PC-3 (cell line): ENCODE results near the gene CARS1. TPM values are rescaled to one million over a fixed set of nuclear protein-coding genes. Genes with fewer than 3 reads are reported as not detected.

Experiments
- ATAC-seq: fragments of 200-7000 bp; cut with Tn5 transposase; 2 replicates; pipeline ENCODE4 v1.9.1; 2020; ENCODE audit warnings: mild to moderate bottlenecking, moderate library complexity
- BruUV-seq: library from RNA; stranded (reverse); fragments of 400-500 nt; replicated peaks from 2 replicates; lab custom pipeline; 2021; lab: Mats Ljungman, UMichigan
- CTCF ChIA-PET: fragments of 300-600 bp; sonication (Branson Sonifier 250); formaldehyde crosslinking; loops from one replicate; lab custom pipeline; 2022; ENCODE audit warnings: antibody characterized with exemption; lab: Charles Lee
- POLR2A ChIA-PET: fragments of 300-600 bp; sonication (Branson Sonifier 250); formaldehyde crosslinking; loops from one replicate; lab custom pipeline; 2022; ENCODE audit warnings: antibody characterized with exemption; ENCODE audit not compliant: unreplicated experiment; lab: Charles Lee
- DNase-seq: peaks from one replicate; pipeline ENCODE4 v3.0.0-alpha.2; 2015
- H2AFZ ChIP-seq: fragments of 300-600 bp; sonication (generic); 2 replicates; pipeline ENCODE4 v1.6.0; 2016; ENCODE audit warnings: antibody characterized with exemption, low read length
- H3F3A ChIP-seq: fragments of 300-600 bp; sonication (generic); one replicate; pipeline ENCODE4 v1.6.0; 2017; ENCODE audit warnings: antibody characterized with exemption, low read length, control low read depth, mild to moderate bottlenecking; ENCODE audit not compliant: unreplicated experiment
- H3K27ac ChIP-seq: fragments of 300-600 bp; sonication (generic); 2 replicates; pipeline ENCODE4 v1.5.1; 2016; ENCODE audit warnings: mild to moderate bottlenecking, low read length
- H3K27me3 ChIP-seq: fragments of 300-600 bp; sonication (generic); 2 replicates; pipeline ENCODE4 v1.6.1; 2016; ENCODE audit warnings: low read length, mixed read lengths
- H3K36me3 ChIP-seq: fragments of 300-600 bp; sonication (generic); 2 replicates; pipeline ENCODE4 v1.6.1; 2016; ENCODE audit warnings: low read depth, mixed run types, low read length, mixed read lengths
- H3K4me1 ChIP-seq: fragments of 300-600 bp; sonication (generic); 2 replicates; pipeline ENCODE4 v1.5.1; 2016; ENCODE audit warnings: low read length; ENCODE audit not compliant: insufficient read depth
- H3K4me2 ChIP-seq: fragments of 300-600 bp; sonication (generic); 2 replicates; pipeline ENCODE4 v1.6.0; 2016; ENCODE audit warnings: low read length
- H3K4me3 ChIP-seq: fragments of 300-600 bp; sonication (generic); 2 replicates; pipeline ENCODE4 v1.5.1; 2016; ENCODE audit warnings: mild to moderate bottlenecking, low read length, mixed read lengths
- H3K79me2 ChIP-seq: fragments of 300-600 bp; sonication (generic); 2 replicates; pipeline ENCODE4 v1.6.1; 2017; ENCODE audit warnings: low read length, mixed read lengths
- H3K9ac ChIP-seq: fragments of 300-600 bp; sonication (generic); 2 replicates; pipeline ENCODE4 v1.6.0; 2016; ENCODE audit warnings: mild to moderate bottlenecking, low read length
- H3K9me2 ChIP-seq: fragments of 300-600 bp; sonication (generic); replicated peaks from 2 replicates; pipeline ENCODE4 v1.6.1; 2016; ENCODE audit warnings: mixed run types, low read length, mixed read lengths
- H3K9me3 ChIP-seq: fragments of 300-600 bp; sonication (generic); 2 replicates; pipeline ENCODE4 v1.6.1; 2016; ENCODE audit warnings: low read length, mixed read lengths
- H4K20me1 ChIP-seq: fragments of 300-600 bp; sonication (generic); 2 replicates; pipeline ENCODE4 v1.6.1; 2016; ENCODE audit warnings: low read length, mixed read lengths
- EZH2 ChIP-seq: fragments of 300-600 bp; sonication (generic); IDR thresholded peaks from one replicate; pipeline ENCODE4 v1.6.1; 2017; ENCODE audit warnings: antibody characterized with exemption, mild to moderate bottlenecking, low read length; ENCODE audit not compliant: unreplicated experiment
- EZH2phosphoT487 ChIP-seq: fragments of 300-600 bp; sonication (generic); IDR thresholded peaks from 2 replicates; pipeline ENCODE4 v1.6.1; 2018; ENCODE audit warnings: mild to moderate bottlenecking, antibody characterized with exemption, low read length, borderline replicate concordance
- intact Hi-C: fragments of 100-400 bp; cut with micrococcal nuclease; formaldehyde crosslinking; loops from 2 replicates; pipeline ENCODE4 v1.9.0; 2023
- total RNA-seq: library from RNA; depleted of rRNA; stranded (reverse); fragments of >200 nt; gene quantifications from 2 replicates; pipeline ENCODE4 v1.2.3, GENCODE V29; 2014
- TF ChIP-seq, protein P1 (sequence below): fragments of 300-600 bp; sonication (generic); conservative IDR thresholded peaks from 2 replicates; pipeline ENCODE4 v1.5.1; 2017; ENCODE audit warnings: antibody characterized with exemption, low read depth, mild to moderate bottlenecking, low read length

The CARS1 gene
- total RNA-seq, 1 experiment from 2014 or later = 39.7 TPM

DNA sequence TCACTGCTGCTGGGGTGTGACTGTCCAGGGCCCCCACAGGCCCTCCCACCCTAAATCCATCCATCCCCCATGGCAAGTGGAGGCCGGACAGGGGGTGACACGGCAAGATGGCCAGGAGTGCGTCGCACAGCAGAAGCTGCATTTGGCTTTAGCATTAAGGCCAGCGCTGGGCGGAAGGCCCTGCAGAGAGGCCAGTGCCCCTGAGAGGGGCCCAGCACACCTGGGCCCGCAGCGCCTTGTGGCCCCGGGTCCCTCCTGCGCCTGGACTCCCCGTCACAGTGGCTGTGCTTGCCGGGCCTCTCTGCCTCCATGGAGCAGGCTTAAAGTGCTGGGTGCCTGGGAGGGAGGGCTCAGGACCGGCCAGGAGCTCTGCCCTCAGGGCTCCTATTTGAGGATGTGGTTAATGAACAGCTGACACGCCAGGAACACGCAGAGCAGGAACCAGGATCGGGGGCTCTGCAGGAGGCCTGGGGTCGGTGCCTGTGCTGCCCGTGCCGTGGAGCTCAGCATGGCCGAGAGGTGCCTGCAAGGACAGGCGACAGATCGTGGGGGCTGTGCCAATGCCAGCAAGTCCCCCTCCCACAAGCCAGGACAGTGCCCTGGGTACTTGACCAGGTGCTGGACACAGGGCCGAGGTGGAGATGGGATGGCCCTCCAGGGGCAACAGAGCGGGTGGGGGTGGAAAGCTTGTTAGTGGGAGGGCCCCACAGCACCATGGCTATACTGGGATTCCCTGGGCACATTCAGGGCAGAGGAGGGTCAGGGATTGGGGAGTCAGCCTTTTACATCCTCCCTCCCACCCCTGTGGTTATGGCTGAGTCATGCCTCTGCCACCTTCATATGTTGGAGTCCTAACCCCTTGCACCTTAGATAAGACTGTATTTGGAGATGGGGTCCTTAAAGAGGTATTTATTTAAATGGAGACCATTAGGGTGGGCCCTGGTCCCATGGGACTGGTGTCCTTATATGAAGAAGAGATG, 30.9 kb upstream of the CARS1 start:
- CTCF ChIA-PET = no interaction called here
- DNase-seq = peak; percentile 33
- Histone ChIP-seq H3K27ac (no peak overlapping the region), H3K9me3 (no peaks in the 10 kb centered on the region), H3K9ac (no peak overlapping the region), H3K9me2 (no peaks in the 10 kb centered on the region), H3K27me3 (no peaks in the 10 kb centered on the region), H3K4me2 (peak overlapping the region; percentile 16; the same call in 1 of the 2 replicates), H4K20me1 (no peaks in the 10 kb centered on the region), H3K36me3 (no peaks in the 10 kb centered on the region), H3F3A (no peaks in the 10 kb centered on the region), H3K4me3 (no peak overlapping the region), H3K79me2 (no peaks in the 10 kb centered on the region), H2AFZ (no peak overlapping the region), H3K4me1 (peaks cover 9% of the 10 kb centered on the region; the same call in 1 of the 2 replicates)
- TF ChIP-seq, protein P1, sequence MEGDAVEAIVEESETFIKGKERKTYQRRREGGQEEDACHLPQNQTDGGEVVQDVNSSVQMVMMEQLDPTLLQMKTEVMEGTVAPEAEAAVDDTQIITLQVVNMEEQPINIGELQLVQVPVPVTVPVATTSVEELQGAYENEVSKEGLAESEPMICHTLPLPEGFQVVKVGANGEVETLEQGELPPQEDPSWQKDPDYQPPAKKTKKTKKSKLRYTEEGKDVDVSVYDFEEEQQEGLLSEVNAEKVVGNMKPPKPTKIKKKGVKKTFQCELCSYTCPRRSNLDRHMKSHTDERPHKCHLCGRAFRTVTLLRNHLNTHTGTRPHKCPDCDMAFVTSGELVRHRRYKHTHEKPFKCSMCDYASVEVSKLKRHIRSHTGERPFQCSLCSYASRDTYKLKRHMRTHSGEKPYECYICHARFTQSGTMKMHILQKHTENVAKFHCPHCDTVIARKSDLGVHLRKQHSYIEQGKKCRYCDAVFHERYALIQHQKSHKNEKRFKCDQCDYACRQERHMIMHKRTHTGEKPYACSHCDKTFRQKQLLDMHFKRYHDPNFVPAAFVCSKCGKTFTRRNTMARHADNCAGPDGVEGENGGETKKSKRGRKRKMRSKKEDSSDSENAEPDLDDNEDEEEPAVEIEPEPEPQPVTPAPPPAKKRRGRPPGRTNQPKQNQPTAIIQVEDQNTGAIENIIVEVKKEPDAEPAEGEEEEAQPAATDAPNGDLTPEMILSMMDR = no peak
- TF ChIP-seq EZH2 = no peak
- no peak for TF ChIP-seq EZH2phosphoT487
- POLR2A ChIA-PET = no interaction called here
- no TSS peak for BruUV-seq
- peak; percentile 39 for ATAC-seq
- intact Hi-C loops = no loop called here

DNA sequence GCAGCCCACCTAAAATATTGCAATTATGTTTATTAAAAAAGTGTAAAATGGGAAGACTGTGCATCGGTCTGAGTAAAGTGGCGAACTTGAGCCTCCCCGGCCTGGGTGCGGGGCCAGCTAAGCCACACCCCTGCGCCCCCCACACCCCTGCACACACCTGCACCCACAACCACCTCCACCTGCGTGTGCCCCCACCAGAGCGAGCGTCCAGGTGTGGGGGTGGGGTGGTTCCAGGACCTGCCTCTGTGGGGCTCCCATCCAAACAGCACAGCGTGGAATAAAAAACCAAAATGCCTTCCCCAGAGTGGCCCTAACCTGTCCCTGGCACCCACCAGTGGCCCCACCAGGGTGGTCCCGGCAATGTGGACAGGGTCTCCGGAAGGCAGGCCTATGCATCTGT, 30.1 kb upstream of the CARS1 start:
- ChIA-PET POLR2A (no interaction called here), CTCF (no interaction called here)
- Histone ChIP-seq H3K4me1 (peaks cover 9% of the 10 kb centered on the region; the same call in 1 of the 2 replicates), H3K9me3 (no peaks in the 10 kb centered on the region), H3K27me3 (no peaks in the 10 kb centered on the region), H3K36me3 (no peaks in the 10 kb centered on the region), H3K79me2 (no peaks in the 10 kb centered on the region), H3K4me2 (no peak overlapping the region), H2AFZ (no peak overlapping the region), H3K4me3 (no peak overlapping the region), H3K9me2 (no peaks in the 10 kb centered on the region), H3K9ac (no peak overlapping the region), H3K27ac (no peak overlapping the region), H4K20me1 (no peaks in the 10 kb centered on the region), H3F3A (no peaks in the 10 kb centered on the region)
- TF ChIP-seq, protein P1 = no peak
- intact Hi-C loops = no loop called here
- DNase-seq = no peak
- no TSS peak for BruUV-seq
- no peak for ATAC-seq

DNA sequence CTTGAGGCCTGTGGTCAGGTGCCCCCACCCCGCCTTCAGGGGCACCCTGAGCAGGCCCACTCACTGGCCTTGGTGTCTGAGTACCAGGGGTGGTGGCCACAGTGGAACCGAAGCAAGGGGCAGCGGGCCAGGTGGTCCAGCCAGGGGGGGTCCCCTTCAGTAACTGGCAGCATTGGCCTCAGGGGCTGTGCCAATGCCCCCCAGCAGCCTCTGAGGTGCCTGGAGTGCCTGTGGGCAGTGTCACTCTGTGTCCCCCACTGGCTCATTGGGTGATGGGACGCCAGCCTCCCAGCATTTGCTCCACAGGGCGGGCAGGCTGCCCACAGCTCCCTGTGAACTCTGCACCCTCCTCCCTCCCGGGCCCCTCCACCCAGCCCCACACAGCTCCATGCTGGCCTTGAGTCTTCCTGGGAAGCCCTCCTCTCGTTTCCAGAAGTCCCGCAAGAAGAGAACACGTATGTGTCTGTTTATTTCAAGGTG, 29.5 kb upstream of the CARS1 start:
- CTCF ChIA-PET = no interaction called here
- Histone ChIP-seq H3K79me2 (no peaks in the 10 kb centered on the region), H3K4me2 (no peak overlapping the region), H3K36me3 (no peaks in the 10 kb centered on the region), H3K9ac (no peak overlapping the region), H2AFZ (no peak overlapping the region), H3F3A (no peaks in the 10 kb centered on the region), H4K20me1 (no peaks in the 10 kb centered on the region), H3K4me3 (no peak overlapping the region), H3K9me2 (no peaks in the 10 kb centered on the region), H3K27ac (no peak overlapping the region), H3K9me3 (no peaks in the 10 kb centered on the region), H3K4me1 (peaks cover 9% of the 10 kb centered on the region; the same call in 1 of the 2 replicates), H3K27me3 (no peaks in the 10 kb centered on the region)
- TF ChIP-seq, protein P1 = no peak
- TF ChIP-seq EZH2phosphoT487 (no peak), EZH2 (no peak)
- BruUV-seq = no TSS peak
- POLR2A ChIA-PET = no interaction called here
- intact Hi-C loops = no loop called here
- DNase-seq (no peak), ATAC-seq (no peak)
